GM21360 (cell line): ENCODE data around the gene S100A16.
"Not testable (repeated sequence)": the region's sequence is repeated elsewhere in the genome, so short reads cannot be mapped to it uniquely, and the experiment has no call there.

Source experiments
- ATAC-seq: cut with Tn5 transposase; IDR thresholded peaks from one replicate; pipeline ENCODE4 v1.9.1; 2021; ENCODE audit warnings: mild to moderate bottlenecking, moderate library complexity; ENCODE audit not compliant: unreplicated experiment

S100A16 gene

DNA sequence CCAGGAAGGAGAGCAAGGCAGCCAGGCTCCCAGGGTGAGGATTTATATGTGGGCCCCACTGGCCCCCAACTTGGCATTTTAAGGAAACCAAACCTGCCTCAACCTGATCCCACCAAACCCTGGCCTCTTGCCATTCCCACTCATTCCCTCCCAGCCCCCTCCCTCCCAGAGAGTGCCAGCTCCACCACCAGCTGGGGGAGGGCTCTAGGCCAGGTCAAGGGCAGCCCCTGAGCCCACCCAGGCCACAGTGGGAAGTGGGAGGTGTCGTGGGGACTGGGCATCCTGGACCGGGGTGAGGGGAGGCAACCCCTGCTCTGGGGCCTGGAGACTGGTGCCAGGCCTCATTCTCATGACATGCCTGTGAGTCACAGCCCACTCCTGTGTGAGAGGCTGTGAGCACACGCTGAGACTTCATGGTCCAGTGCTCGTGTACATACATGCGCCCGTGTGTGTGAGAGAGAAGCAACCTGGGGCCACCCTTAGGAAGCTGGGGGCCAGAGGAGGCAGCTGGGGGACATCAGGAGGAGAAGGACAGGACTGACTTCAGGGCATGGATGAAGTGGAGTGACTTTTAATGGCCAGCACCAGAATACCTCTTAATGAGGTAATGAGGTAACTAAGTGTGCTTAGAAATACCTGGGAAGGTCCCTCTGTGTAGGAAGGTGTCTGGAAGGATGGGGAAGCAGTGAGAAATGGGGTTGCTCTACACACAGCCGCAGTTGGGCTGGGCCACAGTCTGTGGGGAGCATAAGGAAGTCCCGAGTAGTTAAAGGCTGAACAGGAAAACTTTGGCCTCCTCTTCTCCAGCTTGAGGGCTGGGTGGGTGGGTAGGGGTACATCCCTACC is 47.2 kb downstream of the S100A16 start, which contains the start of gene S100A2:
Gene S100A2 (minus strand): TSS at position 316 of the 846 bp plus-strand sequence. CDS start 1,967 bp downstream, outside the sequence.
- ATAC-seq: no peak

DNA sequence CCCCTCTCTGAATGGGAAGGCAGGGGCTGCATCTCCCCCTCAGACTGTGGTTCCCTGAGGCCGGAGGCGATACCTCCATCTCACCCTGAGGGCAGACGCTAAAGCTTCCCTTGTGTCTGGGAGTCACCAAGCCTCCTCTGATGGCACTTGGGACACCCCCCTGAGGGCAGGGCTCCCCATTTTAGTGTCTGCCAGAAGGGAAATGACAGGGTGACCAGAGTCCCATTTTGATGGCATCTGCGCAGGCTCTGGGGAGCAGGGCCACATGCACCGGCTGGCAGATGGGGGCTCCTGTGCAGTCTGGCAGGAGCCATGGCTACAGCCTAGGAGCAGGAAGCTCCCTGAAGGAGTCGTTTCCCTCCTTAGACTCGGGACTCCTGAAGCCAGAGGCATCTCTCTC is 48.9 kb downstream of the S100A16 start:
- ATAC-seq: no peak

DNA sequence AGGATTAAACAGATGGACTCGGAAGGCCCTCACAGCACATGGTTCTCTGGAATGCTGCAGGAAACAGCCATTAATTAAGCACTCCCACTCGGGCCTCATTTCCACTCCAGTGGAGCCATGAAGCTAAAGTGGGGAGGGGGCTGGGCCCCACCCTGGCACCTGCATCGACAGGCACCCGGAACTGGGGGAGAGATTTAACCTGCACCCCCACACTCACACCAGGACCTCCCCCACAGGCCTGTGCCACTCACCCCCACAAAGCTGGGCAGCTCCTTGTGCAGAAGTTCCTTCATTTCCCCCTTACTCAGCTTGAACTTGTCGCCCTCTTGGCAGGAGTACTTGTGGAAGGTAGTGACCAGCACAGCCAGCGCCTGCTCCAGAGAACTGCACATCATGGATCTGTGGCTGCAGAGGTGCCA is 49.4 kb downstream of the S100A16 start:
- no peak for ATAC-seq

DNA sequence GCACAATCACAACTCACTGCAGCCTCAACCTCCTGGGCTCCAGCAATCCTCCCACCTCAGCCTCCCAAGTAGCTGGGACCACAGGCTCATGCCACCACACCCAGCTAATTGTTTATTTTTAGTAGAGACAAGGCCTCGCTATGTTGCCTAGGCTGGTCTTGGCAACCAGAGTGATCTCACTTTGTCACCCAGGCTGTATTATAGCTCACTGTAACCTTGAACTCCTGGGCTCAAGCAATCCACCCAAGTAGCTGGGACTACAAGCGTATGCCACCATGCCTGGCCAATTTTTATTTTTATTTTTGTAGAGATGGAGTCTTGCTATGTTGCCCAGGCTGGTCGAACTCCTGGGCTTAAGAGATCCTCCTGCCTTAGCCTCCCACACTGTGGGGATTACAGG is 50.9 kb downstream of the S100A16 start:
- ATAC-seq: not testable (repeated sequence)

DNA sequence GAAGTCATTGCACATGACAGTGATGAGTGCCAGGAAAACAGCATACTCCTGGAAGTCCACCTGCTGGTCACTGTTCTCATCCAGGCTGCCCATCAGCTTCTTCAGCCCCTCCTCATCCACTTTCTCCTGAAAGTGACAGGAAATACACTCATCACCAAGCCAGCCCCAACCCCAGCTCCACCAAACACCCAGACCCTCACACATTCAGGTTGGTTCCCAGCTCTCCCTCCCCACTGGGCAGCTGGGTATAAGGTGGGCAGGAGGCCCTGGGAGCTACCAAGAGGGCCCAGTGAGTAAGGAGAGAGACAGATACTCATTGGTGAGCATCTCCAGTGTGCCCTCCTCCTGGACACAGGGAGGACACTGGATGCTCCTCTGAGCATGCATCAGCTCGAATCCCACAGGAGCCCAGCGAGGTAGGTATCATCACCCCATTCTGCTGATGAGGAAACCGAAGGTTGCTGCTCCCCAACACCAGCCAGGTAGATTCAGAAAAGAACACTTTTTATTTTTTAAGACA is 51.4 kb downstream of the S100A16 start:
- ATAC-seq: no peak

DNA sequence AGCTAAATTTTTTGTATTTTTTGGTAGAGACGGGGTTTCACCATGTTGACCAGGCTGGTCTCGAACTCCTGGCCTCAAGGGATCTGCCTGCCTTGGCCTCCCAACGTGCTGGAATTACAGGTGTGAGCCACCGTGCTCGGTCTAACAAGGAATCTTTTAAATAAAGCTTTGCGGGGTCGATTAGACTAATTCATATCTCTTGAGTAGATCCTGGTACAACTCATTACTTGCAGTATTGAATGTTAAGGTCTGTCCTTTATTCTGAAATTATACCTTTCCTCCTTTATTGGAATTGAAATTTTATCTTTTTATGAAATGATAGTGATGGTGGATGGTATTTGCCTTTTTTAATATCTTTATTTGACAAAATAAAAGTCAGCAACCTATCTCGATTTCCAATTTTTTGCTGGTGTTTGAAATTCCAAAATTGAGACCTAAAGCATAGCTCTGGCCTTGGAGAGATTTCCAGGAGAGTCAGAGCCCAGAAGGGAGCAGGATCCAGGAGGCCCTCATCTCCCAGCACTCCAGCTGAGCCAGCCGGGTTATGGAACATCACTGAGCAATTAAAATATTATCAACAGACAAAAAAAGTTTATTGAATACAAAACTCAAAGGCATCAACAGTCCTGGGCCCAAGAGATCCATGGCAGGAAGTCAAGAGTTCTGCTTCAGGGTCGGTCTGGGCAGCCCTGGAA is 52.0 kb downstream of the S100A16 start:
- no peak for ATAC-seq

DNA sequence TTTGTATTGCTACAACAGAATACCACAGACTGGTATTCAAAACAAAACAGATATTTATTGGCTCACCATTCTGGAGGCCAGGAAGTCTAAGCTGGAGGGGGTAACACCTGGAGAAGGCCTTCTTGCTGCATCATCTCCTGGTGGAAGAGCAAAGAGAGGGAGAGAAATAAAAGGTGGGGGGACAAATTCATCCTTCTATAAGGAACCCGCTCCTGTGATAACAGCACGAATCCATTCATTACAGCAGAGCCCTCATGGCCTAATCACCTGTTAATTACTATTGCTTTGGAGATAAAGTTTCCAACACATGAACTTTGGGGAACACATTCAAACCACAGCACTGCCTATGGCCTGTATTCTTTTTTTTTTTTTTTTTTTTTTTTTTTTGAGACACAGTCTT is 52.7 kb downstream of the S100A16 start:
- ATAC-seq: no peak

DNA sequence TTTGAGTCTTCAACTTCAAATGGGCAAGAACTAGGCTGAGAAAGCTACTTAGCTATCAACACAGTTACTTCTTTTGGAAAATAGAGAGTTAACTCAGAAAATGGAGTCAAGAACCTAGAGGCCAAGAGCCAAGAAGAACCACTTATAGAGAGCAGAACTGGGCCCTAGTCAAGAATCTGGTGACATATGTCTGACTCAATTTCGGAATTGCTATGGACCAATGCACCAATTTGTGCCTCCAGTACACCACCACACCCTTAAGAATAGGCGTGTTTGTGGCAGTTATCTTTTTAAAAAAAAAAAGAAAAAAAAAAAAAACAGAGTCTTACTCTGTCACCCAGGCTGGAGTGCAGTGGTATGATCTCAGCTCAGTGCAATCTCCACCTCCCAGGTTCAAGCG is 55.1 kb downstream of the S100A16 start:
- no peak for ATAC-seq
